Fibroblast of villous mesenchyme (primary cell): ENCODE data around the gene PAQR4. TPM values are rescaled to one million over a fixed set of nuclear protein-coding genes. Genes with fewer than 3 reads are reported as not detected.

ENCODE experiments used
- DNase-seq: peaks from one replicate; pipeline ENCODE4 v3.0.0-alpha.2; 2010; ENCODE audit warnings: low read depth
- H3K4me3 ChIP-seq: 2 replicates; pipeline ENCODE4 v1.5.1; 2011; ENCODE audit warnings: low read depth, mild to moderate bottlenecking, low read length
- total RNA-seq: library from RNA; depleted of rRNA; stranded (reverse); fragments of >200 nt; gene quantifications from 2 replicates; pipeline ENCODE4 v1.2.3, GENCODE V29; 2012
- TF ChIP-seq, protein P1 (sequence below): IDR thresholded peaks from 2 replicates; pipeline ENCODE4 v1.5.1; 2012; ENCODE audit warnings: low read depth, mild to moderate bottlenecking, low read length; ENCODE audit not compliant: insufficient read depth

PAQR4 gene
- total RNA-seq, 1 donor, result 4.3 TPM

DNA sequence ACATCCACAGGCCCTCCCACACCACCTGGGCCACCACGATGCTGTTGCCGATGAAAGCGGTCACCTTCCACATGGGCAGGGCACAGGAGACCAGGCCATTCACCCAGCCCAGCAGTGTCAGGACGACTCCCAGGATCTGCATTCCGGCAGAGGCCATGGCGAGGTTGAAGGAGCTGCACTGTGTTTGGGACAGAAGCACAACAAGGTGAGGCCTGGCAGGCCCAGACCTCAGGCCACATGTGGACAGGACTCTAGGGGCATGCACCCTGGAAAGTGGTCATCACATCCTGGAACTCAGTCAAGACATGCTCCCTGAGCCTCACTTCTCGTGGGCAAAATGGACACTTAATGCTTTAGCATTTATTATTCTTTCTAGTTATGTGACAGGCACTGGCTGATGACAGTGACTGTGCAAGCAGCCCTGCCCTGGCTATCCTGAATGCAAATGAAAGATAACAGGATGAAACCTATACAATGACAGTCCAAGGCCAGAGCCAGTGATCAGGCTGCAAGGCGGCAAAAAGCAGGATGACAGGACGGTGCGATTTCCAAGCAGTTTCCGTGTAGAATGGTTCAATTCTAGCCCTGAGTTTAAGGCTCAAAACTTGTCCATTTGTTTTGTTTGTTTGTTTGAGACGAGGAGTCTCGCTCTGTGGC is 46.8 kb downstream of the PAQR4 start:
- no peak for DNase-seq
- TF ChIP-seq, protein P1, sequence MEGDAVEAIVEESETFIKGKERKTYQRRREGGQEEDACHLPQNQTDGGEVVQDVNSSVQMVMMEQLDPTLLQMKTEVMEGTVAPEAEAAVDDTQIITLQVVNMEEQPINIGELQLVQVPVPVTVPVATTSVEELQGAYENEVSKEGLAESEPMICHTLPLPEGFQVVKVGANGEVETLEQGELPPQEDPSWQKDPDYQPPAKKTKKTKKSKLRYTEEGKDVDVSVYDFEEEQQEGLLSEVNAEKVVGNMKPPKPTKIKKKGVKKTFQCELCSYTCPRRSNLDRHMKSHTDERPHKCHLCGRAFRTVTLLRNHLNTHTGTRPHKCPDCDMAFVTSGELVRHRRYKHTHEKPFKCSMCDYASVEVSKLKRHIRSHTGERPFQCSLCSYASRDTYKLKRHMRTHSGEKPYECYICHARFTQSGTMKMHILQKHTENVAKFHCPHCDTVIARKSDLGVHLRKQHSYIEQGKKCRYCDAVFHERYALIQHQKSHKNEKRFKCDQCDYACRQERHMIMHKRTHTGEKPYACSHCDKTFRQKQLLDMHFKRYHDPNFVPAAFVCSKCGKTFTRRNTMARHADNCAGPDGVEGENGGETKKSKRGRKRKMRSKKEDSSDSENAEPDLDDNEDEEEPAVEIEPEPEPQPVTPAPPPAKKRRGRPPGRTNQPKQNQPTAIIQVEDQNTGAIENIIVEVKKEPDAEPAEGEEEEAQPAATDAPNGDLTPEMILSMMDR, result no peak
- no peak overlapping the region for H3K4me3 ChIP-seq

DNA sequence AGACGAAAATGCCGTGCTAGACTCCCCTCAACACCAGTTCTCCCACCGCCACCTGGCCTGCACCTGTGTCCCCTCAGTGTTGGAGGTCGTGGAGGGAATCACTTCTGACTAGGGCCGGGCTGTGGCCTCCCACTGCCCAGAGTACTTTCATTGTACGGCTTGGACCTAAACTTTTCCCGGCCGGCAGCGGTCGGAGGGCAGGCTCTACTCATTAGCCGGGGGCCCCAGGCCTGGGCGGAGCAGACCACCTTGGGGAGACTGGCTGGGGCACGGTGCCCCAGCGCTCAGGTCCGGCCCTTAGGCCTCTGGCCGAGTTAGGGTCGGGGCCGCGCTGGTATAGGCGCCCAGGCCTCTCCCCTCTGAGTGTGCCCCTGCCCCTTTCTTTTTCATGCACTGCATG is 48.2 kb downstream of the PAQR4 start:
- TF ChIP-seq, protein P1, result no peak
- no peak for DNase-seq
- no peak overlapping the region for H3K4me3 ChIP-seq

DNA sequence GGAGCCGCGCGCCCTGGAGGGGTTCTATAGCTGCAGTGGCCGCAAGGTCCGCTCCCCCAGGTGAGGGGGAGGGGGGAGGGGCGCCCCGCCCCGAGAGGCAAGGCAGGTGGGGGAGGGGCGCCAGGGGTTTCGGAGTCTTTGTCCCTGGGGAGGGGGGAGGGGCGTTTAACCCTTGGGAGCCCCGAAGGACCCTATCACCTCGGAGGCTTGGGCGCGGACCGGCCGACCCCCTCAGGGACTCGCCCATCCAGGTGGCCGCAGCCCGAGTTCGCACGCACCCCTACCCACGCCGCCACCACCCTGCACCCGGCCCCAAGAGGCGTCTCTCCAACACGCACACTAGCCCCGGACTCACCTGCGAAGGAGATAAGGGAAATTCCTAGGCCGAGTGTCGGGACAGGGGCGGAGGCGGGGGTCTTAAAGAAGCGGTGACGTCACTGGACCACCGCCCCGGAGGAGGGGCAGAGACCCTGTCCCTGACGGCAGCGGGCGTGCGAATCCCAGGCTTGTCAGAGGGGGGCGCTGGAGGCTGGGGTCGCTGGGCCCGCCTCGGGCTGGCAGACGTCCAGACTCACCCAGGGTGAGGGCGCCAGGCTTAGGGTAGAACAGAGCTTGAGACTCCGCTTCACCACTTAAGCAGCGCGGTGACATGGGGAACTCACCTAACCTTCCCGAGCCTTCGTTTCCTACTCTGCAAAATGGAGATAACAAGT is 48.8 kb downstream of the PAQR4 start, which contains the start of gene CLDN6:
Gene CLDN6, minus strand, starts transcription at position 390 of the 713 bp plus-strand sequence. CDS start 2,162 bp downstream, outside the sequence.
- peak; percentile 12 for DNase-seq
- TF ChIP-seq, protein P1, result peak; percentile 30
- H3K4me3 ChIP-seq, result no peak within 1 kb of the TSS

DNA sequence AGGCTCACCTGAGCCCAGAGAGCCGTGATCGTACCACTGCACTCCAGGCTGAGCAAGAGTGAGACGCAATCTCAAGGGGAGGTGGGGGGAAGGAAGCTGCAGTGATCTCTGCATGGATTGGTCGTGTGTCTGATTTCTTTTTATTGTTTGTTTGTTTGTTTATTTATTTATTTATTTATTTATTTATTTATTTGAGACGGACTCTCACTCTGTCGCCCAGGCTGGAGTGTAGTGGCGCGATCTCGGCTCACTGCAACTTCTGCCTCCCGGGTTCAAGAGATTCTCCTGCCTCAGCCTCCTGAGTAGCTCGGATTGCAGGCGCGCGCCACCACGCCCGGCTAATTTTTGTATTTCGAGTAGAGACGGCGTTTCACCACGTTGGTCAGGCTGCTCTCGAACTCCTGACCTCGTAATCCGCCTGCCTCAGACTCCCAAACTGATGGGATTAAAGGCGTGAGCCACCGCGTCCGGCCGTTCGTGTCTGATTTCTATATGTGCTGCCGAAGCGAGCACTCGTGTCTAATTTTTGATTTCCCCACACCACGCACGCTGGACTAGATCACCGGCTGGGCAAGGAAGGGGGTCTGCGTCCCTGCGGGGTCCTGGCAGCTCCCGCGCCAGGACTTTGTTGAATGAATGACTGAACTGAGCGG is 50.6 kb downstream of the PAQR4 start:
- no peak for DNase-seq
- TF ChIP-seq, protein P1, result no peak
- H3K4me3 ChIP-seq, result peak overlapping the region; percentile 70

- peak; percentile 70 for DNase-seq
- TF ChIP-seq, protein P1, result no peak
- H3K4me3 ChIP-seq, result peak within 1 kb of the TSS; percentile 70
Observed at GRCh38 chr16:3020247-3020603, 51.1 kb downstream of the PAQR4 start, which contains the start of gene TNFRSF12A. TNFRSF12A (plus strand) TSS chr16:3020368; CDS start chr16:3020398, 30 bp downstream.

- DNase-seq, result peak; percentile 82
- H3K4me3 ChIP-seq, result peak overlapping the region; percentile 70
- TF ChIP-seq, protein P1, result no peak
Observed at GRCh38 chr16:3020604-3021448, 51.7 kb downstream of the PAQR4 start.
